GM21381 (cell line): ENCODE data around the gene SPOUT1.
"Not testable (repeated sequence)": the region's sequence is repeated elsewhere in the genome, so short reads cannot be mapped to it uniquely, and the experiment has no call there.

Experiments
- ATAC-seq: cut with Tn5 transposase; IDR thresholded peaks from one replicate; pipeline ENCODE4 v1.9.1; 2021; ENCODE audit warnings: mild to moderate bottlenecking, moderate library complexity; ENCODE audit not compliant: unreplicated experiment

SPOUT1 gene

GRCh38 chr9:128780093-128780492 is 49.5 kb downstream of the SPOUT1 start:
- ATAC-seq = not testable (repeated sequence)

DNA sequence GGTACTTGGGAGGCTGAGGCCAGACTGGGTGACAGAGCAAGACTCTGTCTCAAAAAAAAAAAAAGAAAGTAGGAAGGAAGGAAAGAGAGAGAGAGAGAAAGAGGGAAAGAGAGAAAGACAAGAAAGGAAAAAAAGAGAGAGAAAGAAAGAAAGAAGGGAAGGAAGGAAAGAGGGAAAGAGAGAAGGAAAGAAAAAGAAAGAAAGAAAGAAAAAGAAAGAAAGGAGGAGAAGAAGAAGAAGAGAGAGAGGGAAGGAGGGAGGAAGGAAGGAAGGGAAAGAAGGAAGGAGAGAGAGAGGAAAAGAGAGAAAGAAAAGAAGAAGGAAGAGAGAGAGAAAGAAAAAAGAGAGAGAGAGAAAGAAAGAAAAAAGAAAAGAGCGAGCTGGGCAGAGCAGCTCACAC is 54.8 kb downstream of the SPOUT1 start:
- no peak for ATAC-seq

DNA sequence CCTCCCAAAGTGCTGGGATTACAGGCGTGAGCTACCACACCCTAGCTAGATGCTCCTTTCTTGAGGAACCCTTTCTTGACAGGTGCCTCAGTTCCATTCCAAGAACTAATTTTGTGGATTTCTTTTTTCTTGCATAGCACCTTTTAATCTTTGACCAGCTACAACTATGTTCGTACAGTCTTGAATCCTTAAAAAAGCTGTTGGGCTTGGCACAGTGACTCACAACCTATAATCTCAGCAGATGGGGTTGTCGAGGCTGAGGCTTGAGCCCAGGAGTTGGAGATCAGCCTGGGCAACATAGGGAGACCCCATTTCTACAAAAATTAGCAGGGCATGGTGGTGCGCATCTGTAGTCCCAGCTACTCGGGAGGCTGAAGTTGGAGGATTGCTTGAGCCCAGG is 56.5 kb downstream of the SPOUT1 start:
- ATAC-seq = no peak

DNA sequence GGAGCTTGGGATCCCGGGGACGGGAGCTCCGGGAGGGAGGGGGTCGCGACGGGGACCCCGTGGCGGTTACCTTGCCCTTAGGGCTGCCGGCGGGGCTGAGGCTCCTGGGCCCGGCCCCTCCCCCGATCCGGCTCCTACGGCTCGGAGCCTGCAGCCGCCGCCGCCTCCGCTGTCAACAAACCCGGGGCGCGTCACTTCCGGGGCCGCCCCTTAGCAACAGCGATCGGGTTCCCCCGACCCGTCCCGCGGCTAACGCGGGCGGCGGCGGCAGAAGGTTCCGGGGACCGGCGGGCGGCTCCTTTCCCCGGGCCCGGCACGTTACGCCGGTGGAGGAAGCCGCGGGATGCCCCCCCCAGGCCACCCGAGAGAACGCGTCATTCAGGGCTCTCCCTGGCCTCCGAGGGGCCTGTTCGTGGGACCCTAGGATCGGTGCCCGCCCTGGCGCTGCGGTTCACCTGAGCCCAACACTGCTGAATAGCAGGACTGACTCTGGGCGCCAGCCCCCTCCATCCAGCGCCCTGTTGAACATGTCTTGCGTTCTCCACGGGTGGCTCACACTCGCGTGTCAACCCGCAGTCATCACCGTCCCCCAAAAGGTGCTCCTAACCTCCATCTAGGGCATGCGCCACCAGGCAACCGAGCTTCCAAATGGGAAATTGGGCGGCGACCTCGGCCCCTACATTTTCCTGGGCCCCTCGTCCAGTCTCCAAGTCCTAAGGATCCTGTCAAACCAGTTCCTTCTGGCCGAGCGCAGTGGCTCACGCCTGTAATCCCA is 57.7 kb downstream of the SPOUT1 start, which contains the start of gene ZER1:
TSS of gene ZER1 (minus strand) at position 183 of the 775 bp plus-strand sequence. CDS start 16,362 bp downstream, outside the sequence.
- ATAC-seq = peak; percentile 94

GRCh38 chr9:128771094-128771721 is 58.4 kb downstream of the SPOUT1 start:
- ATAC-seq = peak; percentile 32

DNA sequence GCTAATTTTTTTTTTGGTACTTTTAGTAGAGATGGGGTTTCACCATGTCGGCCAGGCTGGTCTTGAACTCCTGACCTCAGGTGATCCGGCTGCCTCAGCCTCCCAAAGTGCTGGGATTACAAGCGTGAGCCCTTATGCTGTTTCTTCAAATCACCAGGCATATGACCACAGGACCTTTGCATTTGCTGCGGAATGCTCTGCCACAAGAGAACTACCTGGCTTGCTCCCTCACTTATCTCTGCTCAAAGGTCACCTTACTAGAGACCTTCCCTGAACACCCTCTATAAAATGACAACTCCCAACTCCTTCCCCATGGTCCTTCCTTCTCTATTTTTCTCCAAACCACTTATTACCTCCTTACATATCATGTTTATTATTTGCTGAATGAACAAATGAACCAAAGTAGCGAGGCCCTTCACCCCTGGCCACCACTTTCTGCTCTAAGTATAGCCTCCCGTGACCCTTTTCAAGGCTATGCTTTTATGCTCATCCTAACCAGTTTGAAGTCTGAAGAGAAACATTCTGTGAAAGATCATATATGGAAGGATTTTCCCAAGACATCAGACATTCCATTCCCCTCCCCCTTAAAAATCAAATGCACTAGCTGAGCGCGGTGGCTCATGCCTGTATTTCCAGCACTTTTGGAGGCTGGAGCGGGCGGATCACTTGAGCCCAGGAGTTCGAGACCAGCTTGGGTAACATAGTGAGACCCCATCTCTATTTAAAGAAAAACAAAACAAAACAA is 59.1 kb downstream of the SPOUT1 start:
- ATAC-seq = no peak
